Measurements from ENCODE around the gene EMILIN1. TPM values are rescaled to one million over a fixed set of nuclear protein-coding genes. Genes with fewer than 3 reads are reported as not detected.

Gene EMILIN1
- total and polyA plus RNA-seq, 2 of the 8 experiments (the other 6 are each of a cell fraction or from before 2014, with no cell fraction given): 1.9 to 3.0 TPM

GRCh38 chr2:27069436-27069835, 9.0 kb upstream of the EMILIN1 start (continued):
- TF ChIP-seq, protein P1, sequence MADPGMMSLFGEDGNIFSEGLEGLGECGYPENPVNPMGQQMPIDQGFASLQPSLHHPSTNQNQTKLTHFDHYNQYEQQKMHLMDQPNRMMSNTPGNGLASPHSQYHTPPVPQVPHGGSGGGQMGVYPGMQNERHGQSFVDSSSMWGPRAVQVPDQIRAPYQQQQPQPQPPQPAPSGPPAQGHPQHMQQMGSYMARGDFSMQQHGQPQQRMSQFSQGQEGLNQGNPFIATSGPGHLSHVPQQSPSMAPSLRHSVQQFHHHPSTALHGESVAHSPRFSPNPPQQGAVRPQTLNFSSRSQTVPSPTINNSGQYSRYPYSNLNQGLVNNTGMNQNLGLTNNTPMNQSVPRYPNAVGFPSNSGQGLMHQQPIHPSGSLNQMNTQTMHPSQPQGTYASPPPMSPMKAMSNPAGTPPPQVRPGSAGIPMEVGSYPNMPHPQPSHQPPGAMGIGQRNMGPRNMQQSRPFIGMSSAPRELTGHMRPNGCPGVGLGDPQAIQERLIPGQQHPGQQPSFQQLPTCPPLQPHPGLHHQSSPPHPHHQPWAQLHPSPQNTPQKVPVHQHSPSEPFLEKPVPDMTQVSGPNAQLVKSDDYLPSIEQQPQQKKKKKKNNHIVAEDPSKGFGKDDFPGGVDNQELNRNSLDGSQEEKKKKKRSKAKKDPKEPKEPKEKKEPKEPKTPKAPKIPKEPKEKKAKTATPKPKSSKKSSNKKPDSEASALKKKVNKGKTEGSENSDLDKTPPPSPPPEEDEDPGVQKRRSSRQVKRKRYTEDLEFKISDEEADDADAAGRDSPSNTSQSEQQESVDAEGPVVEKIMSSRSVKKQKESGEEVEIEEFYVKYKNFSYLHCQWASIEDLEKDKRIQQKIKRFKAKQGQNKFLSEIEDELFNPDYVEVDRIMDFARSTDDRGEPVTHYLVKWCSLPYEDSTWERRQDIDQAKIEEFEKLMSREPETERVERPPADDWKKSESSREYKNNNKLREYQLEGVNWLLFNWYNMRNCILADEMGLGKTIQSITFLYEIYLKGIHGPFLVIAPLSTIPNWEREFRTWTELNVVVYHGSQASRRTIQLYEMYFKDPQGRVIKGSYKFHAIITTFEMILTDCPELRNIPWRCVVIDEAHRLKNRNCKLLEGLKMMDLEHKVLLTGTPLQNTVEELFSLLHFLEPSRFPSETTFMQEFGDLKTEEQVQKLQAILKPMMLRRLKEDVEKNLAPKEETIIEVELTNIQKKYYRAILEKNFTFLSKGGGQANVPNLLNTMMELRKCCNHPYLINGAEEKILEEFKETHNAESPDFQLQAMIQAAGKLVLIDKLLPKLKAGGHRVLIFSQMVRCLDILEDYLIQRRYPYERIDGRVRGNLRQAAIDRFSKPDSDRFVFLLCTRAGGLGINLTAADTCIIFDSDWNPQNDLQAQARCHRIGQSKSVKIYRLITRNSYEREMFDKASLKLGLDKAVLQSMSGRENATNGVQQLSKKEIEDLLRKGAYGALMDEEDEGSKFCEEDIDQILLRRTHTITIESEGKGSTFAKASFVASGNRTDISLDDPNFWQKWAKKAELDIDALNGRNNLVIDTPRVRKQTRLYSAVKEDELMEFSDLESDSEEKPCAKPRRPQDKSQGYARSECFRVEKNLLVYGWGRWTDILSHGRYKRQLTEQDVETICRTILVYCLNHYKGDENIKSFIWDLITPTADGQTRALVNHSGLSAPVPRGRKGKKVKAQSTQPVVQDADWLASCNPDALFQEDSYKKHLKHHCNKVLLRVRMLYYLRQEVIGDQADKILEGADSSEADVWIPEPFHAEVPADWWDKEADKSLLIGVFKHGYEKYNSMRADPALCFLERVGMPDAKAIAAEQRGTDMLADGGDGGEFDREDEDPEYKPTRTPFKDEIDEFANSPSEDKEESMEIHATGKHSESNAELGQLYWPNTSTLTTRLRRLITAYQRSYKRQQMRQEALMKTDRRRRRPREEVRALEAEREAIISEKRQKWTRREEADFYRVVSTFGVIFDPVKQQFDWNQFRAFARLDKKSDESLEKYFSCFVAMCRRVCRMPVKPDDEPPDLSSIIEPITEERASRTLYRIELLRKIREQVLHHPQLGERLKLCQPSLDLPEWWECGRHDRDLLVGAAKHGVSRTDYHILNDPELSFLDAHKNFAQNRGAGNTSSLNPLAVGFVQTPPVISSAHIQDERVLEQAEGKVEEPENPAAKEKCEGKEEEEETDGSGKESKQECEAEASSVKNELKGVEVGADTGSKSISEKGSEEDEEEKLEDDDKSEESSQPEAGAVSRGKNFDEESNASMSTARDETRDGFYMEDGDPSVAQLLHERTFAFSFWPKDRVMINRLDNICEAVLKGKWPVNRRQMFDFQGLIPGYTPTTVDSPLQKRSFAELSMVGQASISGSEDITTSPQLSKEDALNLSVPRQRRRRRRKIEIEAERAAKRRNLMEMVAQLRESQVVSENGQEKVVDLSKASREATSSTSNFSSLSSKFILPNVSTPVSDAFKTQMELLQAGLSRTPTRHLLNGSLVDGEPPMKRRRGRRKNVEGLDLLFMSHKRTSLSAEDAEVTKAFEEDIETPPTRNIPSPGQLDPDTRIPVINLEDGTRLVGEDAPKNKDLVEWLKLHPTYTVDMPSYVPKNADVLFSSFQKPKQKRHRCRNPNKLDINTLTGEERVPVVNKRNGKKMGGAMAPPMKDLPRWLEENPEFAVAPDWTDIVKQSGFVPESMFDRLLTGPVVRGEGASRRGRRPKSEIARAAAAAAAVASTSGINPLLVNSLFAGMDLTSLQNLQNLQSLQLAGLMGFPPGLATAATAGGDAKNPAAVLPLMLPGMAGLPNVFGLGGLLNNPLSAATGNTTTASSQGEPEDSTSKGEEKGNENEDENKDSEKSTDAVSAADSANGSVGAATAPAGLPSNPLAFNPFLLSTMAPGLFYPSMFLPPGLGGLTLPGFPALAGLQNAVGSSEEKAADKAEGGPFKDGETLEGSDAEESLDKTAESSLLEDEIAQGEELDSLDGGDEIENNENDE (IDR thresholded peaks at IDR 0.05; ENCODE audit: insufficient replicate concordance, low read length): no peak
- no peak for TF ChIP-seq PHF8 (conservative IDR thresholded peaks at IDR 0.05; ENCODE audit: low read depth, low read length)
- no peak for TF ChIP-seq CEBPB (IDR thresholded peaks at IDR 0.05; ENCODE audit: low read depth, low read length)
- no peak for TF ChIP-seq FOSL1 (IDR thresholded peaks at IDR 0.05; ENCODE audit: insufficient read depth, low read depth, low read length)
- no peak for TF ChIP-seq BRCA1 (IDR thresholded peaks at IDR 0.05; ENCODE audit: low read depth, low read length)
- TF ChIP-seq RFX5 (IDR thresholded peaks at IDR 0.05; ENCODE audit: borderline replicate concordance, low read depth, low read length): no peak
- TF ChIP-seq SIN3A (conservative IDR thresholded peaks at IDR 0.05 in 1 of 2, IDR thresholded peaks at IDR 0.05 in 1 of 2; ENCODE audit: low read depth in 1 of 2, low read length in 2 of 2): no peak
- no peak for TF ChIP-seq JUND (IDR thresholded peaks at IDR 0.05; ENCODE audit: low read length)
- no peak for TF ChIP-seq MAFK (IDR thresholded peaks at IDR 0.05; ENCODE audit: low read depth, low read length)
- TF ChIP-seq RBBP5 (IDR thresholded peaks at IDR 0.05; ENCODE audit: borderline replicate concordance, low read depth, low read length): no peak

All from H1 (cell line).